Eye (tissue), 1 donor: ENCODE data around the gene RUBCNL.

ENCODE experiments used
- DNase-seq: peaks from one replicate; pipeline ENCODE4 v3.0.0-alpha.2; 2015

The RUBCNL gene

GRCh38 chr13:46303742-46304385 is 83.2 kb downstream of the RUBCNL start:
- DNase-seq: no peak

DNA sequence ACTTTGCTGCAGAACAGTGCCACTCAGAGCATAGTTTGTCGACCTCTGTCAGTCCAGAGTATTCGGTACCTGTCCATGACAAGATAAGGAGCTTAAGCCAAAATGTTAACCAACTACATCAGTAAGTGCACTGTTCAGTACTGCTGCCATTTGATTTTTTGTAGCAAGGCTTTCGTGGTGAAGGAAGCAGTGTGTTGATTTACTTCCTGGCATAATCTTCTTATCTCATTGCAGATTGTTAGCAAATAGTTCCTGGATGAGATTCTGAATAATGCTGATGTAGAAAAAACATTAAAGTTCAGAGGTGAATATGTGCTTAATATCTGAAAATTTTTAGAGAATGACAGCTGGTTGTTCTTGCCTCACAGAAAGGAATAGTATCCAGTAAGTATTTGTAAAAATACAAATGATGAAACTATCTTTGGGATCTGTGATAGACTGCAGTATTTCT is 89.7 kb downstream of the RUBCNL start:
- no peak for DNase-seq

GRCh38 chr13:46296921-46297320 is 90.1 kb downstream of the RUBCNL start:
- DNase-seq: no peak

DNA sequence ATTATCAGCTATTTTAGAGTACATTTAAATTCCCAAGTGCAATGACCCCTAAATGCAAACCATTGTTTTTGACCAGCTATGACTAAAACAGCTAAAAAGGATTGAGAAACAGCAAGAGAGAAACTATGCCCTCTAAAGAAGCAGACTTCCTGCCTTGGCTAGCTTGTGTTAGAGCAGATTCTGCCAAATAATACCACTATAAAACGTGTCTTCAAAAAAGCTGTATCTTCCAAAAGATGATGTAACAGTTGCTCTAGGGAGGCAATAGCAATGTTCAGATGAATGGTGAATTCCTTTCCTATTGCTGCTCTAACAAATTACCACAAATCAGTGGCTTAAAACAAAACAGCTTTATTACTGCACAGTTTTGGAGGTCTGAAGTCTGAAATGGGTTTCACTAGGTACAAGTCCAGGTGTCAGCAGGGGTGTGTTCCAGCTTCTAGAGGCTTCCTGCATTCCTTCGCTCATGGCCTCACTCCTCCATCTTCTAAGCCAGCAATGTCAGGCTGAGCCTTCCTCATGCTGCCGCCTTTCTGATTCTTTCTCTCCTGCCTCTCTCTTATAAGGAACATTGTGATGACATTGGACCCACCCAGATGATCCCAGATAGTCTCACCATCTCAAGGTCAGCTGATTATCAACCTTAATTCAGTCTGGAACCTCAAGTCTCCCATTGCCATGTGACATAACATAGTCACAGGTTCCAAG is 90.8 kb downstream of the RUBCNL start:
- no peak for DNase-seq

GRCh38 chr13:46295491-46296114 is 91.4 kb downstream of the RUBCNL start:
- DNase-seq: peak; percentile 29

GRCh38 chr13:46293436-46293835 is 93.6 kb downstream of the RUBCNL start:
- no peak for DNase-seq
